ENCODE results near the gene PTGES. TPM values are rescaled to one million over a fixed set of nuclear protein-coding genes. Genes with fewer than 3 reads are reported as not detected.
A peak's percentile ranks its signal among the peaks of the same experiment; 100 is the strongest.

PTGES gene
- total and polyA plus RNA-seq, 9 of the 15 experiments (the other 6 are each of a cell fraction or from before 2014, with no cell fraction given), result 0.13 TPM; not detected in 8

DNA sequence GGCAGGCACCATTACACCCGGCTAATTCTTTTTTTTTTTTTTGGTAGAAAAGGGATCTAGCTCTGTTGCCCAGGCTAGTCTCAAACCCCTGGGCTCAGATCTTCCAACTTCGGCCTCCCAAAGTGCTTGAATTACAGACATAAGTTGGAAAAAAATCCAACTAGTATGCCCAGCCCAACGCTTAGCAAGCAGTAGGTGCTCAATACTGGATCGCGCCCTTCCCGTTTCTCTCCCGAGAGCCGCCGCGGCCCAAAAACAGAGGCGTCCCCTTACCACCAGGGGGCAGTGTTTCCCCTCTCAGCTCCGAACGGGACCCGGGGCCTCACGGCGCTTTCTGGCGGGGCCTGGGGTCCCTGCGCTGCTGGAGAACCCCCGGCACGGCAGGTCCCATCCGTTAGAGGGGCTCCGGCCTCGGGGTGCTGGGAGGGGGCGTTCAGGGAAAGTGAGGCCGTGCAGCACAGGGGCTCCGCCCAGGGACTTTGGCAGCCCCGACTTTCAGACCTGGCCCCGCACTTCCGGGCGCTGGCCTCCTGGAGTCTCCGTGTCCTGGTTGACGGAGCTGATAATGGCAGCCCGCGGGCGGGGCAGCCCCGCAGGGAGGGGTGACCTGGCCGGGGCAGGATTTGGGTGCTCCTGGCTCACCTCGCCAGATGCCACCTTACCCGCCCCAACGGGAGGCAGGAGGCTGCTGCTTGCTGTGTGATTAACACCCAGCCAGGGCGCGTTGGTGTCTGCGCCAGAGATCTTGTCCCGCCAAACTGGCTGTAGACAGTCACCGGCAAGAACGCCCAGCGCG is 15.2 kb downstream of the PTGES start (continued):
- TF ChIP-seq TEAD1 (CRISPR knock-in tag; IDR thresholded peaks at IDR 0.05) (peak in 1 of 2 experiments; percentile 73; a peak in 2 of 4 replicates), NR2C2 (CRISPR knock-in tag; IDR thresholded peaks at IDR 0.05) (no peak), NR2C2 (tag; IDR thresholded peaks at IDR 0.05) (0 out of 2 replicates have a peak, but pooled peaks have one; percentile 34), SP2 (IDR thresholded peaks at IDR 0.05; ENCODE audit: extremely low read depth, low read depth, low read length, poor library complexity, severe bottlenecking) (no peak), ZNF431 (CRISPR knock-in tag; IDR thresholded peaks at IDR 0.05) (no peak), ZNF121 (CRISPR knock-in tag; conservative IDR thresholded peaks at IDR 0.05) (peak; percentile 96), ZNF263 (CRISPR knock-in tag; IDR thresholded peaks at IDR 0.05; ENCODE audit: borderline replicate concordance) (peak; percentile 46; the same call in 1 of the 2 replicates), TBP (optimal IDR thresholded peaks at IDR 0.05; ENCODE audit: low read depth, low read length) (peak; percentile 67), POLR2AphosphoS2 (IDR thresholded peaks at IDR 0.05; ENCODE audit: low read length) (no peak), ELF4 (CRISPR knock-in tag; IDR thresholded peaks at IDR 0.05) (peak; percentile 96), MAFF (IDR thresholded peaks at IDR 0.05; ENCODE audit: low read length) (0 out of 2 replicates have a peak, but pooled peaks have one; percentile 1), SMARCA5 (IDR thresholded peaks at IDR 0.05) (peak; percentile 63; the same call in 1 of the 2 replicates), TARDBP (IDR thresholded peaks at IDR 0.05) (peak; percentile 69; the same call in 1 of the 2 replicates), SRSF1 (IDR thresholded peaks at IDR 0.05; ENCODE audit: low read depth, low read length) (no peak), NR4A1 (CRISPR knock-in tag; IDR thresholded peaks at IDR 0.05) (peak; percentile 59; the same call in 1 of the 2 replicates), NR4A1 (tag; IDR thresholded peaks at IDR 0.05) (0 out of 2 replicates have a peak, but pooled peaks have one; percentile 63), CTBP1 (IDR thresholded peaks at IDR 0.05; ENCODE audit: borderline replicate concordance) (peak; percentile 88), ZC3H4 (CRISPR knock-in tag; IDR thresholded peaks at IDR 0.05; ENCODE audit: borderline replicate concordance) (no peak), ZNF445 (CRISPR knock-in tag; IDR thresholded peaks at IDR 0.05; ENCODE audit: low read depth) (no peak), SMARCE1 (IDR thresholded peaks at IDR 0.05) (peak; percentile 81; the same call in 1 of the 2 replicates), SNRNP70 (optimal IDR thresholded peaks at IDR 0.05; ENCODE audit: low read depth, low read length) (no peak), CBFA2T3 (IDR thresholded peaks at IDR 0.05) (peak; percentile 67)
- TF ChIP-seq, protein P1, sequence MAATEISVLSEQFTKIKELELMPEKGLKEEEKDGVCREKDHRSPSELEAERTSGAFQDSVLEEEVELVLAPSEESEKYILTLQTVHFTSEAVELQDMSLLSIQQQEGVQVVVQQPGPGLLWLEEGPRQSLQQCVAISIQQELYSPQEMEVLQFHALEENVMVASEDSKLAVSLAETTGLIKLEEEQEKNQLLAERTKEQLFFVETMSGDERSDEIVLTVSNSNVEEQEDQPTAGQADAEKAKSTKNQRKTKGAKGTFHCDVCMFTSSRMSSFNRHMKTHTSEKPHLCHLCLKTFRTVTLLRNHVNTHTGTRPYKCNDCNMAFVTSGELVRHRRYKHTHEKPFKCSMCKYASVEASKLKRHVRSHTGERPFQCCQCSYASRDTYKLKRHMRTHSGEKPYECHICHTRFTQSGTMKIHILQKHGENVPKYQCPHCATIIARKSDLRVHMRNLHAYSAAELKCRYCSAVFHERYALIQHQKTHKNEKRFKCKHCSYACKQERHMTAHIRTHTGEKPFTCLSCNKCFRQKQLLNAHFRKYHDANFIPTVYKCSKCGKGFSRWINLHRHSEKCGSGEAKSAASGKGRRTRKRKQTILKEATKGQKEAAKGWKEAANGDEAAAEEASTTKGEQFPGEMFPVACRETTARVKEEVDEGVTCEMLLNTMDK (IDR thresholded peaks at IDR 0.05; ENCODE audit: borderline replicate concordance, insufficient read depth, low read depth, low read length, poor library complexity, severe bottlenecking), result peak; percentile 91
- TF ChIP-seq, protein P2, sequence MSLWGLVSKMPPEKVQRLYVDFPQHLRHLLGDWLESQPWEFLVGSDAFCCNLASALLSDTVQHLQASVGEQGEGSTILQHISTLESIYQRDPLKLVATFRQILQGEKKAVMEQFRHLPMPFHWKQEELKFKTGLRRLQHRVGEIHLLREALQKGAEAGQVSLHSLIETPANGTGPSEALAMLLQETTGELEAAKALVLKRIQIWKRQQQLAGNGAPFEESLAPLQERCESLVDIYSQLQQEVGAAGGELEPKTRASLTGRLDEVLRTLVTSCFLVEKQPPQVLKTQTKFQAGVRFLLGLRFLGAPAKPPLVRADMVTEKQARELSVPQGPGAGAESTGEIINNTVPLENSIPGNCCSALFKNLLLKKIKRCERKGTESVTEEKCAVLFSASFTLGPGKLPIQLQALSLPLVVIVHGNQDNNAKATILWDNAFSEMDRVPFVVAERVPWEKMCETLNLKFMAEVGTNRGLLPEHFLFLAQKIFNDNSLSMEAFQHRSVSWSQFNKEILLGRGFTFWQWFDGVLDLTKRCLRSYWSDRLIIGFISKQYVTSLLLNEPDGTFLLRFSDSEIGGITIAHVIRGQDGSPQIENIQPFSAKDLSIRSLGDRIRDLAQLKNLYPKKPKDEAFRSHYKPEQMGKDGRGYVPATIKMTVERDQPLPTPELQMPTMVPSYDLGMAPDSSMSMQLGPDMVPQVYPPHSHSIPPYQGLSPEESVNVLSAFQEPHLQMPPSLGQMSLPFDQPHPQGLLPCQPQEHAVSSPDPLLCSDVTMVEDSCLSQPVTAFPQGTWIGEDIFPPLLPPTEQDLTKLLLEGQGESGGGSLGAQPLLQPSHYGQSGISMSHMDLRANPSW (CRISPR knock-in tag; IDR thresholded peaks at IDR 0.05), result no peak; the same call in 1 of the 2 replicates
